ENCODE results near the gene MPZL2.

Gene MPZL2

DNA sequence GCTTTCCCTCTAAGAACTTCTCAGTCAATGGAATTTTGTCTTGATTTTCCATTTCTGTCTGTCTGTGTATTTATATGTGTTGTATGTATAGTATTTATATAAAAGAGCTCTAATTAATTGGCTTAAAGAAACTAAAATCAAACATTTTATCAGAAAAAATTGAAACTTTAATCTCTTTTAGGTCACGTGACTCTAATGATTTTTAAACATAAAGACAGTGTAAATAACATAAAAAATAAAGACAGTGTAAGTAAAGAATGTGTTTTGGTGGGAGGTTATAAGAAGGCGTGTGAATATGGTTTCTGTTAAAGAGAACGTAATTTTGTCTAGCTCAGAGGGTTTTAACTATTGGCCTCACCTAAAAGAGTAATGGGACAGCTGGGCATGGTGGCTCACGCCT, 41.7 kb downstream of the MPZL2 start:
- TF ChIP-seq, protein P1, sequence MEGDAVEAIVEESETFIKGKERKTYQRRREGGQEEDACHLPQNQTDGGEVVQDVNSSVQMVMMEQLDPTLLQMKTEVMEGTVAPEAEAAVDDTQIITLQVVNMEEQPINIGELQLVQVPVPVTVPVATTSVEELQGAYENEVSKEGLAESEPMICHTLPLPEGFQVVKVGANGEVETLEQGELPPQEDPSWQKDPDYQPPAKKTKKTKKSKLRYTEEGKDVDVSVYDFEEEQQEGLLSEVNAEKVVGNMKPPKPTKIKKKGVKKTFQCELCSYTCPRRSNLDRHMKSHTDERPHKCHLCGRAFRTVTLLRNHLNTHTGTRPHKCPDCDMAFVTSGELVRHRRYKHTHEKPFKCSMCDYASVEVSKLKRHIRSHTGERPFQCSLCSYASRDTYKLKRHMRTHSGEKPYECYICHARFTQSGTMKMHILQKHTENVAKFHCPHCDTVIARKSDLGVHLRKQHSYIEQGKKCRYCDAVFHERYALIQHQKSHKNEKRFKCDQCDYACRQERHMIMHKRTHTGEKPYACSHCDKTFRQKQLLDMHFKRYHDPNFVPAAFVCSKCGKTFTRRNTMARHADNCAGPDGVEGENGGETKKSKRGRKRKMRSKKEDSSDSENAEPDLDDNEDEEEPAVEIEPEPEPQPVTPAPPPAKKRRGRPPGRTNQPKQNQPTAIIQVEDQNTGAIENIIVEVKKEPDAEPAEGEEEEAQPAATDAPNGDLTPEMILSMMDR (IDR thresholded peaks at IDR 0.05; ENCODE audit: low read depth, low read length) = no peak
- no peak overlapping the region for H3K4me3 ChIP-seq (ENCODE audit: low read depth, low read length)
- in situ Hi-C loops (cut with HindIII; ENCODE audit: low sequenced_read_pairs) = no loop called here
- no peak for DNase-seq (ENCODE audit: low read depth, low spot score)

DNA sequence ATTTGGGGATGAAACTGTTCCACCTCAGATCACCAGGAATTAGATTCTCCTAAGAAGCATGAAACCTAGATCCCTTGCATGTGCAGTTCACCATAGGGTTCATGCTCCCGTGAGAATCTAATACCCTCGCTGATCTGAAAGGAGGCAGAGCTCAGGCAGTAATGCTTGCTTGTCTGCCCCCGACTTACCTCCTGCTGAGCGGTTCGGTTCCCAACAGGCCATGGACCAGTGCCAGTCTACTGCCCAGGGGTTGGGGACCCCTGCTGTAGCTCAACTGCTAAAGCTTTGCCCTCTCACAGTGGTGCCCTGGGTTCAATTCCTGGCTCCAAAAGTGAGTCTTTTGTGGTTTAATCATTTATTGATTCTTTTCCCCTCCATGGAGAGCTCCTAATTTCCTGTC, 42.7 kb downstream of the MPZL2 start:
- no peak for DNase-seq (ENCODE audit: low read depth, low spot score)
- in situ Hi-C loops (cut with HindIII; ENCODE audit: low sequenced_read_pairs) = no loop called here
- TF ChIP-seq, protein P1 (IDR thresholded peaks at IDR 0.05; ENCODE audit: low read depth, low read length) = no peak
- no peak overlapping the region for H3K4me3 ChIP-seq (ENCODE audit: low read depth, low read length)

DNA sequence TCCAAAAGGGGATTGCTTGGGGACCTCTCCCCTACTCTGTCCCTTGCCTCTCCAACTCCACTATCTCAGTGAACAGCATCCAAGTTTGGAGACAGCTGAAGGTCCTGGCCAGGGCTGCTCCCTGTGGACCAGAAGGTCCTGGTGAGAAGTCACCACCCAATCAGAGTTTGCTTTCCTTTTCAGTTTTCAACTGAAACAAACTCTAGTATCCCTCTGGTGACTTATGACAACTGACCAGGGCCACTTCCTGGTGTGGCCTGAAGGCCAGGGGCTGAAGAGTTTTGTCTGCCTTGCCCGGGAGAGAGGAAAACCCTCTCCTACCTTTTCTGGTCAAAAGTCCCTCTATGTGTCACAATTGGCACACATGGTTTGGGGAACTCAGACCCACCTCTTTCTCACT, 44.4 kb downstream of the MPZL2 start:
- H3K4me3 ChIP-seq (ENCODE audit: low read depth, low read length) = no peak overlapping the region
- in situ Hi-C loops (cut with HindIII; ENCODE audit: low sequenced_read_pairs) = no loop called here
- no peak for DNase-seq (ENCODE audit: low read depth, low spot score)
- TF ChIP-seq, protein P1 (IDR thresholded peaks at IDR 0.05; ENCODE audit: low read depth, low read length) = no peak

DNA sequence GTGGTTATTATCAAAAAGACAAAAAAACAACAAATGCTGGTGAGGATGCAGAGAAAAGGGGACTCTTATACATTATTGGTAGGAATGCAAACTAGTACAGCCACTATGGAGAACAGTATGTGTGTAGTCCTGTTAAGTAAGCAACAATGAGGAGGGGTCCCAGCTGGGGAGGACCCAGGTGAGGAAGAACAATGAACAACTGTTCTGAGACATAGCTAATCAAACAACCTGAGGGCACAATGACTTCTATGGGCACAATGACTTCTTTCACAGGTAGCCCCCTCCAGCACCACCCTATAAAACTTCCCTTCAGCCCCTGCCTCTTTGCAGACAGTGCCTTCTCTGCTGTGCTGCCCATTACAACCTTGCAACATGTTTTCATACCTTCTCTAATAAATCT, 44.9 kb downstream of the MPZL2 start:
- in situ Hi-C loops (cut with HindIII; ENCODE audit: low sequenced_read_pairs) = no loop called here
- TF ChIP-seq, protein P1 (IDR thresholded peaks at IDR 0.05; ENCODE audit: low read depth, low read length) = no peak
- H3K4me3 ChIP-seq (ENCODE audit: low read depth, low read length) = no peak overlapping the region
- no peak for DNase-seq (ENCODE audit: low read depth, low spot score)

DNA sequence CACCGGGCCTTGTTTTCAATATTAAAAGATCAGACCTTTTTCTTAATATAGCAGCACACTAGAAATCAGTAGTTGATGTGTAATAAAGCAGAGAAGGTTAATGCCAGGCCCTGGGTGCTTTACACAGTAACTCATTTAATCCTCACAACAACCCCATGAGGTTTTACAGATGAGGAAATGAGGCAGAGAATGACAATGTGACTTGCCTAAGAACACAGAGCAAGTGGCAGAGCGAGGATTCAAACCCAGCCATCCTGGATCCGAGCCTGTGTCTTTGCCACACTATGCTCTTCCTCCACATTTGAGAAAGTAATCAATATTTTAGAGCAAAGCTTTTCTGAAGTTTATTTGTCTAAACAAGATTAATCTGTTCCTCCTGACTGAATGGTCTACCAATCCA, 46.5 kb downstream of the MPZL2 start:
- no peak for DNase-seq (ENCODE audit: low read depth, low spot score)
- H3K4me3 ChIP-seq (ENCODE audit: low read depth, low read length) = no peak overlapping the region
- TF ChIP-seq, protein P1 (IDR thresholded peaks at IDR 0.05; ENCODE audit: low read depth, low read length) = no peak
- in situ Hi-C loops (cut with HindIII; ENCODE audit: low sequenced_read_pairs) = no loop called here

DNA sequence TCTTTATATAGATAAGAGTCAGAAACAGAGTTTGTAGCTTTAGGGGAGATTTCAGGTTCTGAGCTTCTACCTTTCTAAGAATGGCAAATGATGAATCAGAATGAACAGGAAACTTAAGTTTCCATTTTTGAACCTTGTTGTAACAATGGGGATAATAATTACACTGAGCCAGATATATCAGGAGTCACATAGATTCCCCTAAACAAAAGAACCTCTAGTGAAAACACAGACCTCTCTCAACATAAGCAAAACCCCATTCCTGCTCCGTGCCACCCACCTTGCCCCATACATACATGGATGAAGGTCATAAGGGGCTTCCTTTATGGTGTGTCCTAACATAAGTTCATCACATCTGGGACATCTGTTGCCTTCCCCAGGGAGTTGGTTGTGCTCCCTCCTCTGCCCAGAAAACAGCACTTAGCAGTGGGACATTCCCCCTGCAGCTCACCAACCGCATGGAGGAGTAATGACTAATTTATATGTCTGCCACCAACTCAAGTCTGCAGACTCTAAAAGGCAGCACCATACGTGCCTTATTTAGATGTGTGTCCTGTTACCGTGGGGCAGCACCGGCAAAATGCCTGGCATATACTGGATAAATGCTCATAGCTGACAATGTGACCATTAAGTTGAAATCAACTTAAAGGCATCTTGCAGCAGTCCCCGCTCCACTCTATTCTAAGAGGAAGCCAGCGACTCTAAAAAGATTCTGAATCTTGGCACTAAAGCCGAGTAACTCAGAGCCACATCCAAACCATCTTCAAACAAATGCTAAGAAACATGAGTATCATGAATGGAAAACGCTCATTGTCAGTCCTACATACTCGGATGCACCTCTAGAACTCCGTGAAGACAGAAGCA, 47.2 kb downstream of the MPZL2 start:
- H3K4me3 ChIP-seq (ENCODE audit: low read depth, low read length) = no peak overlapping the region
- TF ChIP-seq, protein P1 (IDR thresholded peaks at IDR 0.05; ENCODE audit: low read depth, low read length) = no peak
- in situ Hi-C loops (cut with HindIII; ENCODE audit: low sequenced_read_pairs) = no loop called here
- DNase-seq (ENCODE audit: low read depth, low spot score) = no peak

Measured in astrocyte of the spinal cord (primary cell).